Neuronal stem cell (in vitro differentiated cells): Measurements from ENCODE around the gene ZNF3.

Source experiments
- DNase-seq: peaks from one replicate; pipeline ENCODE4 v3.0.0-alpha.2; 2013; ENCODE audit warnings: low spot score
- H2AFZ ChIP-seq: one replicate; pipeline ENCODE4 v1.6.1; 2013; ENCODE audit warnings: mild to moderate bottlenecking, low read length, inconsistent platforms
- H2AK5ac ChIP-seq: 2 replicates; pipeline ENCODE4 v1.6.1; 2013; ENCODE audit warnings: low read depth, mild to moderate bottlenecking, inconsistent platforms, low read length, moderate library complexity, mixed read lengths
- H2BK120ac ChIP-seq: 2 replicates; pipeline ENCODE4 v1.6.1; 2013; ENCODE audit warnings: low read depth, mild to moderate bottlenecking, inconsistent platforms, low read length, moderate library complexity, mixed read lengths
- H2BK12ac ChIP-seq: one replicate; pipeline ENCODE4 v1.6.1; 2013; ENCODE audit warnings: low read length, inconsistent platforms
- H2BK15ac ChIP-seq: 2 replicates; pipeline ENCODE4 v1.6.1; 2013; ENCODE audit warnings: mild to moderate bottlenecking, low read length, inconsistent platforms, mixed read lengths
- H2BK5ac ChIP-seq: one replicate; pipeline ENCODE4 v1.6.1; 2013; ENCODE audit warnings: inconsistent platforms, mild to moderate bottlenecking, low read length, moderate library complexity
- H3K14ac ChIP-seq: one replicate; pipeline ENCODE4 v1.6.1; 2013; ENCODE audit warnings: low read length, inconsistent platforms
- H3K18ac ChIP-seq: 2 replicates; pipeline ENCODE4 v1.6.1; 2013; ENCODE audit warnings: low read length, inconsistent platforms
- H3K23ac ChIP-seq: 2 replicates; pipeline ENCODE4 v1.6.1; 2013; ENCODE audit warnings: low read depth, mild to moderate bottlenecking, mixed read lengths, low read length, inconsistent platforms; ENCODE audit not compliant: poor library complexity
- H3K27ac ChIP-seq: replicated peaks from 3 replicates; pipeline ENCODE4 v1.5.1; 2013; ENCODE audit warnings: low read length, inconsistent platforms
- H3K27me3 ChIP-seq, 3 experiments: 2 replicates each; pipeline ENCODE4 v1.6.1; 2013; ENCODE audit warnings: low read length in 3 of 3, mild to moderate bottlenecking in 2 of 3, inconsistent platforms in 1 of 3, low read depth in 1 of 3, mixed read lengths in 1 of 3, moderate library complexity in 1 of 3; ENCODE audit not compliant: control insufficient read depth in 3 of 3, insufficient read depth in 3 of 3
- H3K36me3 ChIP-seq, 2 donors: replicated peaks in 1 of 2; 2 replicates each; pipeline ENCODE4 v1.6.1; 2013; ENCODE audit warnings: low read length in 2 of 2; ENCODE audit not compliant: control insufficient read depth in 2 of 2, insufficient read depth in 2 of 2
- H3K4ac ChIP-seq: 2 replicates; pipeline ENCODE4 v1.6.1; 2013; ENCODE audit warnings: inconsistent platforms, mild to moderate bottlenecking, low read length, moderate library complexity
- H3K4me1 ChIP-seq, 2 donors: 1 replicate in 1 of 2; 2 replicates in 1 of 2; pipeline ENCODE4 v1.6.1; 2013; ENCODE audit warnings: low read length in 2 of 2, low read depth in 1 of 2; ENCODE audit not compliant: control insufficient read depth in 2 of 2, insufficient read depth in 1 of 2
- H3K4me2 ChIP-seq: one replicate; pipeline ENCODE4 v1.6.1; 2013; ENCODE audit warnings: mild to moderate bottlenecking, low read length, inconsistent platforms; ENCODE audit not compliant: insufficient read depth, poor library complexity, severe bottlenecking
- H3K4me3 ChIP-seq, 2 donors: 2 replicates each; pipeline ENCODE4 v1.5.1; 2013; ENCODE audit warnings: low read length in 2 of 2, mild to moderate bottlenecking in 2 of 2, inconsistent platforms in 1 of 2, moderate library complexity in 1 of 2
- H3K79me1 ChIP-seq: one replicate; pipeline ENCODE4 v1.6.1; 2013; ENCODE audit warnings: low read depth, mild to moderate bottlenecking, inconsistent platforms, low read length, moderate library complexity
- H3K9ac ChIP-seq: one replicate; pipeline ENCODE4 v1.6.1; 2013; ENCODE audit warnings: mild to moderate bottlenecking, low read depth, low read length, inconsistent platforms; ENCODE audit not compliant: poor library complexity
- H3K9me3 ChIP-seq, 2 donors: replicated peaks in 1 of 2; 2 replicates each; pipeline versions ENCODE3 to v1.6.1; 2013; ENCODE audit warnings: low read length in 2 of 2, mild to moderate bottlenecking in 2 of 2, inconsistent platforms in 1 of 2, low read depth in 1 of 2, mixed read lengths in 1 of 2, moderate library complexity in 1 of 2; ENCODE audit not compliant: control insufficient read depth in 2 of 2, insufficient read depth in 1 of 2
- H4K8ac ChIP-seq: one replicate; pipeline ENCODE4 v1.6.1; 2013; ENCODE audit warnings: low read depth, mild to moderate bottlenecking, inconsistent platforms, low read length, moderate library complexity
- H4K91ac ChIP-seq: one replicate; pipeline ENCODE4 v1.6.1; 2013; ENCODE audit warnings: low read length, low read depth, mild to moderate bottlenecking, inconsistent platforms; ENCODE audit not compliant: poor library complexity
- WGBS, 2 donors: extraction: QIAGEN DNeasy Blood & Tissue Kit; methylation state at CpG; one replicate each; pipeline ENCODE4 v1.1.7; 2013; ENCODE audit warnings: missing lambda C conversion rate in 2 of 2, mixed read lengths in 1 of 2; ENCODE audit not compliant: insufficient read length in 2 of 2, insufficient replicate concordance in 1 of 2; ENCODE audit errors: extremely low coverage in 2 of 2; 5-methylcytosine and 5-hydroxymethylcytosine counted together

Gene ZNF3

DNA sequence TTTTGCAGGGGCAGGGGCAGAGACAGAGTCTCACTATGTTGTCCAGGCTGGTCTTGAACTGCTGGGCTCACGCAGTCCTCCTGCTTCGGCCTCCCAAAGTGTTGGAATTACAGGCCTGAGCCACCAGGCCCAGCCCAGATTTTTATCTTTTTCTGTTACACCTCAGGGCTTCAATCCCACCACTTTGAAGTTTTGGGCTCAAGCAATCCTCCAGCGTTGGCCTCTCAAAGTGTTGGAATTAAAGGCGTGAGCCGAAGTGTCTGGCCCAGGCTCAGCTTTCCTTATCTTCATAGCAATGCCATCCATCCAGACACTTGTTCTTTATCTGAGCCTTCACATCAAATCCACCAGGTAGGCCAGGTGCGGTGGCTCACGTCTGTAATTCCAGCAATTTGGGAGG is 33.5 kb upstream of the ZNF3 start:
- Histone ChIP-seq H3K36me3 (peaks cover 27 to 54% of the 10 kb centered on the region in 2 donors), H3K4ac (no peak overlapping the region), H3K79me1 (peaks cover 5% of the 10 kb centered on the region), H3K18ac (no peak overlapping the region), H2AFZ (no peak overlapping the region), H2BK5ac (no peak overlapping the region), H3K9me3 (peaks cover 0 to 2% of the 10 kb centered on the region in 2 donors), H3K27me3 (no peaks in the 10 kb centered on the region), H2BK12ac (no peak overlapping the region), H3K9ac (no peak overlapping the region), H2BK120ac (no peak overlapping the region), H3K27ac (no peak overlapping the region), H3K14ac (no peak overlapping the region), H2BK15ac (no peak overlapping the region), H4K91ac (no peak overlapping the region), H3K4me2 (no peak overlapping the region), H2AK5ac (no peak overlapping the region), H3K4me1 (no peaks in the 10 kb centered on the region), H3K4me3 (no peak overlapping the region), H3K23ac (no peak overlapping the region), H4K8ac (no peak overlapping the region)
- DNase-seq, result no peak
- no CpG with 5 or more reads among the region's 7 CpGs for WGBS, 2 donors

GRCh38 chr7:100111914-100112313 is 30.4 kb upstream of the ZNF3 start:
- Histone ChIP-seq H3K18ac (no peak overlapping the region), H3K9me3 (peaks cover 0 to 2% of the 10 kb centered on the region in 2 donors), H3K14ac (no peak overlapping the region), H3K23ac (no peak overlapping the region), H3K79me1 (peaks cover 3% of the 10 kb centered on the region), H3K4me2 (no peak overlapping the region), H2AK5ac (no peak overlapping the region), H3K27me3 (no peaks in the 10 kb centered on the region), H2BK5ac (no peak overlapping the region), H2BK15ac (no peak overlapping the region), H3K36me3 (peaks cover 49 to 83% of the 10 kb centered on the region in 2 donors), H3K4me1 (no peaks in the 10 kb centered on the region), H4K91ac (no peak overlapping the region), H3K9ac (no peak overlapping the region), H3K4me3 (no peak overlapping the region), H4K8ac (no peak overlapping the region), H2BK12ac (no peak overlapping the region), H3K27ac (no peak overlapping the region), H2BK120ac (no peak overlapping the region), H2AFZ (no peak overlapping the region), H3K4ac (no peak overlapping the region)
- DNase-seq, result no peak
- WGBS, 2 donors, result no CpG with 5 or more reads among the region's 13 CpGs

GRCh38 chr7:100111156-100111555 is 29.6 kb upstream of the ZNF3 start:
- H3K36me3 ChIP-seq, result peaks cover 55 to 87% of the 10 kb centered on the region in 2 donors
- H3K18ac ChIP-seq, result no peak overlapping the region
- no peak for DNase-seq

DNA sequence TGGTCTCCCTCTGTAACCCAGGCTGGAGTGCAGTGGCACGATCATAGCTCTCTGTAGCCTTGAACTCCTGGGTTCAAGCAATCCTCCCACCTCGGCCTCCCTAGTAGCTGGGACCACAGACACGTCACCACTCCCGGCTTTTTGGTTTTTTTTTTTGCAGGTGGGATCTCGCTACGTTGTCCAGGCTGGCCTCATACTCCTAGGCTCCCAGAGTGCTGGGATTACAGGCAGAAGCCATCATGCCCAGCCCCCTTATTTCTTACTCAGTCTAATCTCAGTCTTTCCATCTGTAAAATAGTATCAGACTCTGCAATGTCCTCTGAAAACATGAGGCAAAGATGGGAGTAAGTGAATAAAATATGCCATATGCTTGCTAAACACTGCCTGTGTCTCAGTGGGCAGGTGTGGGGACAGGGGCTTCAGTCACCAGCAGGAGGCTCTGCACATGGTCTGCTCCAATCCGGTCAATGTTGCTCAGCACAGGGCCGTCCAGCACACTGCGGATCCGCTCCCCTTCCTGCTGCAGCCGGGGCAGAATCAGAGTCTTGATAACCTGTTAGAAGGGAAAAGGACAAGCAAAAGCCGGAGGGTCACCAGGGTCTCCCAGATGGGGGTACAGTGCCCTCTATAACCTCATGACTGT is 28.1 kb upstream of the ZNF3 start:
- no peak overlapping the region for H3K4me3 ChIP-seq
- no peak overlapping the region for H2BK120ac ChIP-seq
- peaks cover 3% of the 10 kb centered on the region for H3K79me1 ChIP-seq
- no peak overlapping the region for H3K9ac ChIP-seq
- no CpG with 5 or more reads among the region's 12 CpGs for WGBS, 2 donors
- no peak overlapping the region for H3K18ac ChIP-seq
- no peaks in the 10 kb centered on the region for H3K27me3 ChIP-seq
- H2BK15ac ChIP-seq, result no peak overlapping the region
- H3K27ac ChIP-seq, result no peak overlapping the region
- H3K36me3 ChIP-seq, result peaks cover 58 to 95% of the 10 kb centered on the region in 2 donors
- H2AK5ac ChIP-seq, result no peak overlapping the region
- no peak overlapping the region for H2AFZ ChIP-seq
- peak overlapping the region; percentile 82 for H4K8ac ChIP-seq
- H3K9me3 ChIP-seq, result peaks cover 0 to 2% of the 10 kb centered on the region in 2 donors
- no peak overlapping the region for H3K4me2 ChIP-seq
- no peak overlapping the region for H3K4ac ChIP-seq
- no peak overlapping the region for H4K91ac ChIP-seq
- no peak overlapping the region for H2BK5ac ChIP-seq
- no peak overlapping the region for H3K23ac ChIP-seq
- H3K4me1 ChIP-seq, result no peaks in the 10 kb centered on the region
- no peak overlapping the region for H3K14ac ChIP-seq
- no peak for DNase-seq
- no peak overlapping the region for H2BK12ac ChIP-seq

More at GRCh38 chr7:100111156-100111555, 29.6 kb upstream of the ZNF3 start:
- H3K14ac ChIP-seq, result no peak overlapping the region
- no peak overlapping the region for H3K4me3 ChIP-seq
- no peak overlapping the region for H3K27ac ChIP-seq
- H2BK120ac ChIP-seq, result no peak overlapping the region
- no peak overlapping the region for H3K23ac ChIP-seq
- H3K4me1 ChIP-seq, result no peaks in the 10 kb centered on the region
- no CpG with 5 or more reads among the region's 7 CpGs for WGBS, 2 donors
- H3K79me1 ChIP-seq, result peaks cover 3% of the 10 kb centered on the region
- H2AK5ac ChIP-seq, result no peak overlapping the region
- no peak overlapping the region for H4K8ac ChIP-seq
- no peak overlapping the region for H2AFZ ChIP-seq
- no peak overlapping the region for H2BK5ac ChIP-seq
- no peaks in the 10 kb centered on the region for H3K27me3 ChIP-seq
- no peak overlapping the region for H2BK15ac ChIP-seq
- H3K4me2 ChIP-seq, result no peak overlapping the region
- H2BK12ac ChIP-seq, result no peak overlapping the region
- H3K9ac ChIP-seq, result no peak overlapping the region
- H4K91ac ChIP-seq, result no peak overlapping the region
- no peak overlapping the region for H3K4ac ChIP-seq
- peaks cover 0 to 2% of the 10 kb centered on the region in 2 donors for H3K9me3 ChIP-seq
